Hair follicular keratinocyte (primary cell): ENCODE measurements around the gene CLASP1. TPM values are rescaled to one million over a fixed set of nuclear protein-coding genes. Genes with fewer than 3 reads are reported as not detected.

ENCODE experiments used
- total RNA-seq: library from RNA; depleted of rRNA; stranded (reverse); fragments of >200 nt; gene quantifications from 2 replicates; pipeline ENCODE4 v1.2.3, GENCODE V29; 2015

Gene CLASP1
- total RNA-seq, result 24.0 and 44.7 TPM in 2 replicates

DNA sequence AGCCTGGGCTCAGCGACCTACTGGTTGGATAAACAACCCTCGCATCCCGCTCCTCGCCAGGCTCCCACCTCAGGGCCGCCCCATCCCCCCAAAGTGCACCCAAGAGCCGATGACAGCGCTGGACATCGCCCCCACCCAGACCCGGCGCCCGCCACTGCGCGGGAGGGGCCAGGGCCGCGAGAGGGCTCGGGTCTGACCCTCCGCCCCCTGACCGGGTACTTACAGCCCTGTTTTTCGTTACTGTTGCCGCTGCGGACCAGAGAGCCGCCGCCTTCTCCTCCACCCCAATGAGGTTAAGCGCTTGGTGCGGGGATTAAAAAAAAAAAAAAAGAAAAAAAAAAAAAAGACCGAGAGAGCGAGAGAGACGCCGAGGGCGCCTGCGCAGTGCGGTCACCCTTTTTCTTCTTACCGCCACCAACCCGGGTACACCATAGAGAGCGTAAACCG is at the start of gene CLASP1:
Gene CLASP1, minus strand, starts transcription at position 314 of the 447 bp plus-strand sequence. CDS start 43,567 bp downstream, outside the sequence.

Other genes starting within 250 kb of the CLASP1 start
- not detected in 2 replicates for gene RNU4ATAC, start 118.6 kb downstream of the CLASP1 start, total RNA-seq
- gene NIFK, start 87.4 kb upstream of the CLASP1 start, total RNA-seq, result 51.3 and 64.2 TPM in 2 replicates
- 39.0 and 59.8 TPM in 2 replicates for gene TSN, start 106.2 kb upstream of the CLASP1 start, total RNA-seq